ENCODE measurements around the gene TSR3.

- TF ChIP-seq CTCF (IDR thresholded peaks at IDR 0.05): no peak
- TF ChIP-seq POLR2A (IDR thresholded peaks at IDR 0.05): no peak
Observed at GRCh38 chr16:1347962-1348361, 3.7 kb downstream of the TSR3 start.
